Measurements from ENCODE around the gene PALMD.

The PALMD gene

GRCh38 chr1:99642053-99642452, 3.9 kb upstream of the PALMD start:
- no peak for DNase-seq
- no peak for TF ChIP-seq GATA1 (IDR thresholded peaks at IDR 0.05; ENCODE audit: low read depth, low read length)
- TF ChIP-seq POLR2A (IDR thresholded peaks at IDR 0.05; ENCODE audit: low read length): no peak

- DNase-seq: no peak
- TF ChIP-seq POLR2A (IDR thresholded peaks at IDR 0.05; ENCODE audit: low read length) (no peak), GATA1 (IDR thresholded peaks at IDR 0.05; ENCODE audit: low read depth, low read length) (no peak)
These were observed 2.7 kb upstream of the PALMD start for GRCh38 chr1:99643021-99643779.

- no peak for TF ChIP-seq POLR2A (IDR thresholded peaks at IDR 0.05; ENCODE audit: low read length)
- TF ChIP-seq GATA1 (IDR thresholded peaks at IDR 0.05; ENCODE audit: low read depth, low read length): no peak
- DNase-seq: no peak
These were observed 1.5 kb upstream of the PALMD start for GRCh38 chr1:99644279-99645004.

GRCh38 chr1:99645203-99645602, 710 bp upstream of the PALMD start:
- DNase-seq: no peak
- no peak for TF ChIP-seq GATA1 (IDR thresholded peaks at IDR 0.05; ENCODE audit: low read depth, low read length)

- TF ChIP-seq GATA1 (IDR thresholded peaks at IDR 0.05; ENCODE audit: low read depth, low read length) (no peak), POLR2A (IDR thresholded peaks at IDR 0.05; ENCODE audit: low read length) (no peak)
- DNase-seq: no peak
These were observed 955 bp downstream of the PALMD start for GRCh38 chr1:99646868-99647267.

GRCh38 chr1:99647490-99647889, 1.6 kb downstream of the PALMD start:
- TF ChIP-seq POLR2A (IDR thresholded peaks at IDR 0.05; ENCODE audit: low read length) (no peak), GATA1 (IDR thresholded peaks at IDR 0.05; ENCODE audit: low read depth, low read length) (no peak)
- DNase-seq: no peak

- TF ChIP-seq GATA1 (IDR thresholded peaks at IDR 0.05; ENCODE audit: low read depth, low read length) (no peak), POLR2A (IDR thresholded peaks at IDR 0.05; ENCODE audit: low read length) (no peak)
- DNase-seq: no peak
These were observed 2.2 kb downstream of the PALMD start for GRCh38 chr1:99648107-99648506.

GRCh38 chr1:99650030-99650429, 4.1 kb downstream of the PALMD start:
- no peak for TF ChIP-seq POLR2A (IDR thresholded peaks at IDR 0.05; ENCODE audit: low read length)
- no peak for TF ChIP-seq GATA1 (IDR thresholded peaks at IDR 0.05; ENCODE audit: low read depth, low read length)
- DNase-seq: no peak

GRCh38 chr1:99650773-99651437, 5.0 kb downstream of the PALMD start:
- TF ChIP-seq GATA1 (IDR thresholded peaks at IDR 0.05; ENCODE audit: low read depth, low read length): no peak
- no peak for TF ChIP-seq POLR2A (IDR thresholded peaks at IDR 0.05; ENCODE audit: low read length)
- DNase-seq: no peak

- TF ChIP-seq POLR2A (IDR thresholded peaks at IDR 0.05; ENCODE audit: low read length) (no peak), GATA1 (IDR thresholded peaks at IDR 0.05; ENCODE audit: low read depth, low read length) (no peak)
- no peak for DNase-seq
These were observed 7.0 kb downstream of the PALMD start for GRCh38 chr1:99652881-99653281.

GRCh38 chr1:99655376-99655775, 9.5 kb downstream of the PALMD start:
- no peak for DNase-seq
- no peak for TF ChIP-seq POLR2A (IDR thresholded peaks at IDR 0.05; ENCODE audit: low read length)
- TF ChIP-seq GATA1 (IDR thresholded peaks at IDR 0.05; ENCODE audit: low read depth, low read length): no peak

- no peak for DNase-seq
- TF ChIP-seq GATA1 (IDR thresholded peaks at IDR 0.05; ENCODE audit: low read depth, low read length) (no peak), POLR2A (IDR thresholded peaks at IDR 0.05; ENCODE audit: low read length) (no peak)
These were observed 10.8 kb downstream of the PALMD start for GRCh38 chr1:99656701-99657100.

GRCh38 chr1:99657213-99658030, 11.5 kb downstream of the PALMD start:
- TF ChIP-seq GATA1 (IDR thresholded peaks at IDR 0.05; ENCODE audit: low read depth, low read length) (no peak), POLR2A (IDR thresholded peaks at IDR 0.05; ENCODE audit: low read length) (no peak)
- DNase-seq: no peak

GRCh38 chr1:99658031-99658290, 12.0 kb downstream of the PALMD start:
- TF ChIP-seq GATA1 (IDR thresholded peaks at IDR 0.05; ENCODE audit: low read depth, low read length) (no peak), POLR2A (IDR thresholded peaks at IDR 0.05; ENCODE audit: low read length) (no peak)
- DNase-seq: no peak

Measured in erythroblast (primary cell).